D721Med (cell line): Measurements from ENCODE around the gene IZUMO1R.

Experiments used
- DNase-seq: peaks from one replicate; pipeline ENCODE4 v3.0.0; 2011; ENCODE audit warnings: low spot score; ENCODE audit not compliant: insufficient read length
- FAIRE-seq: peaks from 2 replicates; lab custom pipeline; 2011; peaks lifted over from hg19 to GRCh38; lab: Jason Lieb, UNC
- CTCF ChIP-seq: IDR thresholded peaks from 2 replicates; pipeline ENCODE4 v1.5.1; 2012; ENCODE audit warnings: mild to moderate bottlenecking, control low read depth; ENCODE audit not compliant: insufficient read depth; ENCODE audit errors: missing control alignments

Gene IZUMO1R

GRCh38 chr11:94325681-94326080 lies 21.3 kb downstream of the IZUMO1R start:
- no peak for FAIRE-seq
- TF ChIP-seq CTCF: peak; percentile 75

DNA sequence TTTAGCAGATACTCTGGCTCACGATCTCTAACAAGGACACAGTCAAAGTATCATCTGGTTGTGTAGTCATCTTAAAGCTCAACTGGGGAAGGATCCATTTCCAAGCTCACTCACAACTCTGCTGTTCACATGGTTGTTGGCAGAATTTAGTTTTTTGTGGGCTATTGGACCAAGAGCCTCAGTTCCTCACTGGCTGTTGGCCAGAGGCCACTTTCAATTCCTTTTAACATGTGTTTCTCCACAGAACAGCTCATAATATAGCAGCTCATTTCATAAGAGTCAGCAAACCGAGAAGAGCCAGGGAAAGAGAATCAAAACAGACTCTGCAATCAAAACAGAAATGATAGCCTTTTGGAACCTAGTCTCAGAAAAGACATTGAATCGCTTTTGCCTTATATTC lies 22.6 kb downstream of the IZUMO1R start:
- DNase-seq: no peak
- no peak for TF ChIP-seq CTCF
- no peak for FAIRE-seq

More at GRCh38 chr11:94325681-94326080, 21.3 kb downstream of the IZUMO1R start:
- DNase-seq: no peak

- DNase-seq (no peak), FAIRE-seq (no peak)
- TF ChIP-seq CTCF: no peak
These were observed 24.3 kb downstream of the IZUMO1R start for GRCh38 chr11:94328587-94329080.

- DNase-seq: no peak
- FAIRE-seq: no peak
- TF ChIP-seq CTCF: no peak
These were observed 25.1 kb downstream of the IZUMO1R start for GRCh38 chr11:94329501-94329900.

GRCh38 chr11:94330789-94331188 lies 26.4 kb downstream of the IZUMO1R start:
- FAIRE-seq (no peak), DNase-seq (no peak)
- no peak for TF ChIP-seq CTCF

- FAIRE-seq (no peak), DNase-seq (no peak)
- TF ChIP-seq CTCF: no peak
These were observed 28.4 kb downstream of the IZUMO1R start for GRCh38 chr11:94332814-94333213.

GRCh38 chr11:94336033-94336432 lies 31.7 kb downstream of the IZUMO1R start:
- no peak for TF ChIP-seq CTCF
- FAIRE-seq (no peak), DNase-seq (no peak)
